GM23338 (cell line): ENCODE results near the gene FER.

ENCODE experiments used
- CREB1 ChIP-seq: fragments of 250-450 bp; sonication (Bioruptor Pico); IDR thresholded peaks from 2 replicates; pipeline ENCODE4 v1.5.0; 2020; ENCODE audit warnings: low read depth, mild to moderate bottlenecking, moderate library complexity
- EZH2 ChIP-seq: fragments of 200-600 bp; sonication (generic); IDR thresholded peaks from one replicate; pipeline ENCODE4 v1.8.0; 2017; ENCODE audit warnings: antibody characterized with exemption, mild to moderate bottlenecking, low read depth; ENCODE audit not compliant: unreplicated experiment

- TF ChIP-seq CREB1 (CRISPR knock-in tag) (no peak), EZH2 (no peak)
Measured at GRCh38 chr5:108950276-108950675, 202.6 kb downstream of the FER start.
